GM19455 (cell line): ENCODE results near the gene SLC38A6.

ENCODE experiments used
- ATAC-seq: cut with Tn5 transposase; IDR thresholded peaks from one replicate; pipeline ENCODE4 v1.9.1; 2021; ENCODE audit not compliant: unreplicated experiment

Gene SLC38A6

GRCh38 chr14:61101803-61102548 lies 120.9 kb downstream of the SLC38A6 start:
- no peak for ATAC-seq
